ENCODE measurements around the gene CDK13.

CDK13 gene

DNA sequence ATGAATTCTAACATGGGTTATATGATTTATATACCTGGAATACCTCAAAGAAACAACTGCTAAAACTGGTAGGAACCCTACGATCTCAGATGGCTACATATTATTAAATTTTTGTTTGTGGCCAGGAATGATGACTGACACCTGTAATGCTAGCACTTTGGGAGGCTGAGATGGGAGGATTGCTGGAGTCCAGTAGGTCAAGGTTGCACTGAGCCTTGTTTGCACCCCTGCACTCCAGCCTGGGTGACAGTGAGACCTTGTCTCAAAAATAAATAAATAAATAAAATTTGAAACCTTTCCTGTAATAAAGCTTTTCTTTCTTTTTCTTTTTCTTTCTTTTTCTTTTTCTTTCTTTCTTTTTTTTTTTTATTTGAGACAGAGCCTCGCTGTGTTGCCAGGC lies 123.2 kb downstream of the CDK13 start:
- ATAC-seq = no peak
- TF ChIP-seq ZNF565 (CRISPR knock-in tag; conservative IDR thresholded peaks at IDR 0.05; ENCODE audit: low read depth) = no peak
- no peak for TF ChIP-seq RARB (CRISPR knock-in tag; IDR thresholded peaks at IDR 0.05)
- TF ChIP-seq ZC3H10 (CRISPR knock-in tag; IDR thresholded peaks at IDR 0.05) = no peak

DNA sequence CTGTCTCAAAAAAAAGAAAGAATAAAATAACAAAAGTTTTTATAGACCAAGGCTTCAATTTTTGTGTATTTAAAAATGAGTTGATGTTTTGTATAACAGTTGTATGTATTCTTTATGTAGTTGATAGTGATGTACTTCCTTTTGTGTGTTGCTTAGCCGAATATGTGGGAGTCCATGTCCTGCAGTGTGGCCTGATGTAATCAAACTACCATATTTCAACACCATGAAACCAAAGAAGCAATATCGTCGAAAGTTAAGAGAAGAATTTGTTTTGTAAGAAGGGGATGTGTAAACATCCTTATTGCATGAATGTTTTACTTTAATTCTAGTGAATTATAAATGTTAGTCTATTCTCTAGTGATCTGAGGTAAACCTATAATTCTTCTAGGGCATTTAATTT lies 127.8 kb downstream of the CDK13 start:
- no peak for TF ChIP-seq TOX (CRISPR knock-in tag; IDR thresholded peaks at IDR 0.05; ENCODE audit: borderline replicate concordance)
- no peak for ATAC-seq

DNA sequence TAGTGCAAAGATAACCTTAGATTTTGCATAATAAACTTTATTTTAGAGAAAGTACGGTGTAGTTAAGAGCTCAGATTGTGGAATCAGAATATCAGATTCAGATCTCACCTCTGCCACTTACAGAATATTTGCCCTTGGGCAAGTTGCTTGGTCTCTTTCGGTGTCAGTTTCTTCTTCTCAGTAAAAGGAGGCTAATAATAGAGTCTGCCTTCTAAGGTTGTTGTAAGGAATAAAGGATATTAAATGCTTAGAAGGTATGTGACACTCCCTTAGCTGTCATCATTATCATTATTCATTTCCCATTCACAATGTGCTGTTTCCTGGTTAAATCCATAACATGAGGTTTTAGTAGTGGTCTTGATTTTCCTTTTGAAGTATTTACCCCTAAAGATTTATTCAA lies 142.1 kb downstream of the CDK13 start:
- no peak for ATAC-seq
- no peak for TF ChIP-seq ZFP3 (CRISPR knock-in tag; IDR thresholded peaks at IDR 0.05)
- TF ChIP-seq PPARA (CRISPR knock-in tag; IDR thresholded peaks at IDR 0.05; ENCODE audit: borderline replicate concordance) = no peak
- TF ChIP-seq, protein P1, sequence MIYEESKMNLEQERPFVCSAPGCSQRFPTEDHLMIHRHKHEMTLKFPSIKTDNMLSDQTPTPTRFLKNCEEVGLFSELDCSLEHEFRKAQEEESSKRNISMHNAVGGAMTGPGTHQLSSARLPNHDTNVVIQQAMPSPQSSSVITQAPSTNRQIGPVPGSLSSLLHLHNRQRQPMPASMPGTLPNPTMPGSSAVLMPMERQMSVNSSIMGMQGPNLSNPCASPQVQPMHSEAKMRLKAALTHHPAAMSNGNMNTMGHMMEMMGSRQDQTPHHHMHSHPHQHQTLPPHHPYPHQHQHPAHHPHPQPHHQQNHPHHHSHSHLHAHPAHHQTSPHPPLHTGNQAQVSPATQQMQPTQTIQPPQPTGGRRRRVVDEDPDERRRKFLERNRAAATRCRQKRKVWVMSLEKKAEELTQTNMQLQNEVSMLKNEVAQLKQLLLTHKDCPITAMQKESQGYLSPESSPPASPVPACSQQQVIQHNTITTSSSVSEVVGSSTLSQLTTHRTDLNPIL (CRISPR knock-in tag; IDR thresholded peaks at IDR 0.05; ENCODE audit: low read depth) = no peak
- TF ChIP-seq ZFP30 (CRISPR knock-in tag; IDR thresholded peaks at IDR 0.05) = no peak
- no peak for TF ChIP-seq OSR1 (CRISPR knock-in tag; IDR thresholded peaks at IDR 0.05)

DNA sequence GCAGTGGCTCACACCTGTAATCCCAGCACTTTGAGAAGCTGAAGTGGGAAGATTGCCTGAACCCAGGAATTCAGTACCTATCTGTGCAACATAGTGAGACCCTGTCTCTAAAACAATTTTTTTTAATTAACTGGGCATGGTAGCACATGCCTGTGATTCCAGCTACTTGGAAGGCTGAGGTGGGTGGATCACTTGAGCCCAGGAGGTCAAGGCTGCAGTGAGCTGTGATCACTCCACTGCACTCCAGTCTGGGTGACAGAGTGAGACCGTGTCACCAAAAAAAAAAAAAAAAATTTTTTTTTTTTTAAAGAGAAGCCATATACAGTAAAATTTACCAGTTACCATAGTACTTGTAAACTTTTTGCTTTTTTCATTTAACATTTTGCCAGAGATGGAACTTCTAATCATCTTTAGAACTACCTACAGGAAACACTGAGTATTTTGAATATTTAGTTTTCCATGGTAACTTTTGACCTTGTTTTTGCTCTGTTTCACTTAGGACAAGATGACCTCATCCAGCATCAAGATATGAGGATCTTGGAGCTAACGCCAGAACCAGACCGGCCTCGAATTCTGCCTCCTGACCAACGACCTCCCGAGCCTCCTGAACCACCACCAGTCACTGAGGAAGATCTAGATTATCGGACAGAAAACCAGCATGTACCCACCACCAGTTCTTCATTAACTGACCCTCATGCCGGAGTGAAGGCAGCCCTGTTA lies 143.7 kb downstream of the CDK13 start:
- no peak for ATAC-seq

DNA sequence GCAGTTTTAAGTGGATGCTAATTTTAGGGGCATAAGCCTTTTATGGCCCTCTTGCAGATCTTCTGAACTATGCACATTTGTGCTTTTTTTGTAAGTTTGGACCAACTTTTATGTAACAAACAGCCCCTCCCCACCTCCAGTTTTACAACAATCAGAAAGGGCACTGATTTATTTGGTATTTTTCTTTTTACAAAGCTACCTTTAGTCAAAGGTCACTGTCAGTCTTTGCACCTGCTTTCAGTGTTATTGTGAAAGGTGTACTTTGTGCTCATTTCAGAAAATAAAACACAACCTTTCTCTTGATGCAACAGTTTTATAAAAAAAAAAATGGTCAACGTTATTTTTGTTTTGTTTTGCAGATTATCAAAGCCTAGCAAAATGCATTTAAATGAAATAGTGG lies 145.2 kb downstream of the CDK13 start:
- no peak for ATAC-seq
- TF ChIP-seq, protein P2, sequence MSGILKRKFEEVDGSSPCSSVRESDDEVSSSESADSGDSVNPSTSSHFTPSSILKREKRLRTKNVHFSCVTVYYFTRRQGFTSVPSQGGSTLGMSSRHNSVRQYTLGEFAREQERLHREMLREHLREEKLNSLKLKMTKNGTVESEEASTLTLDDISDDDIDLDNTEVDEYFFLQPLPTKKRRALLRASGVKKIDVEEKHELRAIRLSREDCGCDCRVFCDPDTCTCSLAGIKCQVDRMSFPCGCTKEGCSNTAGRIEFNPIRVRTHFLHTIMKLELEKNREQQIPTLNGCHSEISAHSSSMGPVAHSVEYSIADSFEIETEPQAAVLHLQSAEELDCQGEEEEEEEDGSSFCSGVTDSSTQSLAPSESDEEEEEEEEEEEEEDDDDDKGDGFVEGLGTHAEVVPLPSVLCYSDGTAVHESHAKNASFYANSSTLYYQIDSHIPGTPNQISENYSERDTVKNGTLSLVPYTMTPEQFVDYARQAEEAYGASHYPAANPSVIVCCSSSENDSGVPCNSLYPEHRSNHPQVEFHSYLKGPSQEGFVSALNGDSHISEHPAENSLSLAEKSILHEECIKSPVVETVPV (CRISPR knock-in tag; IDR thresholded peaks at IDR 0.05) = no peak
- no peak for TF ChIP-seq ZNF565 (CRISPR knock-in tag; conservative IDR thresholded peaks at IDR 0.05; ENCODE audit: low read depth)
- TF ChIP-seq TCF4 (CRISPR knock-in tag; IDR thresholded peaks at IDR 0.05; ENCODE audit: borderline replicate concordance) = no peak
- no peak for TF ChIP-seq PPARA (CRISPR knock-in tag; IDR thresholded peaks at IDR 0.05; ENCODE audit: borderline replicate concordance)
- TF ChIP-seq RARB (CRISPR knock-in tag; IDR thresholded peaks at IDR 0.05) = no peak
- no peak for TF ChIP-seq ZC3H10 (CRISPR knock-in tag; IDR thresholded peaks at IDR 0.05)
- TF ChIP-seq ZFP3 (CRISPR knock-in tag; IDR thresholded peaks at IDR 0.05) = no peak
- TF ChIP-seq, protein P3, sequence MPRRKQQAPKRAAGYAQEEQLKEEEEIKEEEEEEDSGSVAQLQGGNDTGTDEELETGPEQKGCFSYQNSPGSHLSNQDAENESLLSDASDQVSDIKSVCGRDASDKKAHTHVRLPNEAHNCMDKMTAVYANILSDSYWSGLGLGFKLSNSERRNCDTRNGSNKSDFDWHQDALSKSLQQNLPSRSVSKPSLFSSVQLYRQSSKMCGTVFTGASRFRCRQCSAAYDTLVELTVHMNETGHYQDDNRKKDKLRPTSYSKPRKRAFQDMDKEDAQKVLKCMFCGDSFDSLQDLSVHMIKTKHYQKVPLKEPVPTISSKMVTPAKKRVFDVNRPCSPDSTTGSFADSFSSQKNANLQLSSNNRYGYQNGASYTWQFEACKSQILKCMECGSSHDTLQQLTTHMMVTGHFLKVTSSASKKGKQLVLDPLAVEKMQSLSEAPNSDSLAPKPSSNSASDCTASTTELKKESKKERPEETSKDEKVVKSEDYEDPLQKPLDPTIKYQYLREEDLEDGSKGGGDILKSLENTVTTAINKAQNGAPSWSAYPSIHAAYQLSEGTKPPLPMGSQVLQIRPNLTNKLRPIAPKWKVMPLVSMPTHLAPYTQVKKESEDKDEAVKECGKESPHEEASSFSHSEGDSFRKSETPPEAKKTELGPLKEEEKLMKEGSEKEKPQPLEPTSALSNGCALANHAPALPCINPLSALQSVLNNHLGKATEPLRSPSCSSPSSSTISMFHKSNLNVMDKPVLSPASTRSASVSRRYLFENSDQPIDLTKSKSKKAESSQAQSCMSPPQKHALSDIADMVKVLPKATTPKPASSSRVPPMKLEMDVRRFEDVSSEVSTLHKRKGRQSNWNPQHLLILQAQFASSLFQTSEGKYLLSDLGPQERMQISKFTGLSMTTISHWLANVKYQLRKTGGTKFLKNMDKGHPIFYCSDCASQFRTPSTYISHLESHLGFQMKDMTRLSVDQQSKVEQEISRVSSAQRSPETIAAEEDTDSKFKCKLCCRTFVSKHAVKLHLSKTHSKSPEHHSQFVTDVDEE (CRISPR knock-in tag; IDR thresholded peaks at IDR 0.05) = no peak
- TF ChIP-seq TOX (CRISPR knock-in tag; IDR thresholded peaks at IDR 0.05; ENCODE audit: borderline replicate concordance) = no peak
- no peak for TF ChIP-seq ZNF8 (CRISPR knock-in tag; IDR thresholded peaks at IDR 0.05)
- no peak for TF ChIP-seq BACH2 (CRISPR knock-in tag; IDR thresholded peaks at IDR 0.05; ENCODE audit: borderline replicate concordance)

More for the DNA sequence above, 143.7 kb downstream of the CDK13 start:
- TF ChIP-seq, protein P2 (CRISPR knock-in tag; IDR thresholded peaks at IDR 0.05) = no peak
- TF ChIP-seq RARB (CRISPR knock-in tag; IDR thresholded peaks at IDR 0.05) (no peak), ZFP3 (CRISPR knock-in tag; IDR thresholded peaks at IDR 0.05) (no peak), ISL1 (CRISPR knock-in tag; IDR thresholded peaks at IDR 0.05) (no peak), ARNTL (CRISPR knock-in tag; IDR thresholded peaks at IDR 0.05; ENCODE audit: borderline replicate concordance, low read depth) (no peak)
- TF ChIP-seq, protein P4, sequence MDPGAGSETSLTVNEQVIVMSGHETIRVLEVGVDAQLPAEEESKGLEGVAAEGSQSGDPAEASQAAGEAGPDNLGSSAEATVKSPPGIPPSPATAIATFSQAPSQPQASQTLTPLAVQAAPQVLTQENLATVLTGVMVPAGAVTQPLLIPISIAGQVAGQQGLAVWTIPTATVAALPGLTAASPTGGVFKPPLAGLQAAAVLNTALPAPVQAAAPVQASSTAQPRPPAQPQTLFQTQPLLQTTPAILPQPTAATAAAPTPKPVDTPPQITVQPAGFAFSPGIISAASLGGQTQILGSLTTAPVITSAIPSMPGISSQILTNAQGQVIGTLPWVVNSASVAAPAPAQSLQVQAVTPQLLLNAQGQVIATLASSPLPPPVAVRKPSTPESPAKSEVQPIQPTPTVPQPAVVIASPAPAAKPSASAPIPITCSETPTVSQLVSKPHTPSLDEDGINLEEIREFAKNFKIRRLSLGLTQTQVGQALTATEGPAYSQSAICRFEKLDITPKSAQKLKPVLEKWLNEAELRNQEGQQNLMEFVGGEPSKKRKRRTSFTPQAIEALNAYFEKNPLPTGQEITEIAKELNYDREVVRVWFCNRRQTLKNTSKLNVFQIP (CRISPR knock-in tag; IDR thresholded peaks at IDR 0.05; ENCODE audit: borderline replicate concordance, low read depth) = no peak
- TF ChIP-seq, protein P3 (CRISPR knock-in tag; IDR thresholded peaks at IDR 0.05) = no peak
